Activated CD4-positive, alpha-beta memory T cell treated with anti-CD3 and anti-CD28 coated beads for 36 hours (primary cell): ENCODE results near the gene SDF2. TPM values are rescaled to one million over a fixed set of nuclear protein-coding genes. Genes with fewer than 3 reads are reported as not detected.
A peak's percentile ranks its signal among the peaks of the same experiment; 100 is the strongest.

Source experiments
- CTCF ChIA-PET: fragments of 350-600 bp; sonication (Branson Sonifier 250); formaldehyde crosslinking; loops from one replicate; lab custom pipeline; 2021; ENCODE audit warnings: antibody characterized with exemption, inconsistent platforms; lab: Charles Lee
- POLR2A ChIA-PET: fragments of 350-600 bp; sonication (Branson Sonifier 250); formaldehyde crosslinking; loops from one replicate; lab custom pipeline; 2021; ENCODE audit warnings: antibody characterized with exemption; lab: Charles Lee
- DNase-seq: peaks from one replicate; pipeline ENCODE4 v3.0.0-alpha.2; 2020
- H3K27ac Mint-ChIP-seq: one replicate; pipeline ENCODE4 v1.8.0; 2021; ENCODE audit warnings: mixed read lengths
- H3K27me3 Mint-ChIP-seq: one replicate; pipeline ENCODE4 v1.8.0; 2021; ENCODE audit warnings: mixed read lengths
- H3K36me3 Mint-ChIP-seq: one replicate; pipeline ENCODE4 v1.8.0; 2021; ENCODE audit warnings: mixed read lengths
- H3K4me1 Mint-ChIP-seq: one replicate; pipeline ENCODE4 v1.8.0; 2021; ENCODE audit warnings: low read depth, mixed read lengths
- H3K4me3 Mint-ChIP-seq: one replicate; pipeline ENCODE4 v1.8.0; 2021; ENCODE audit warnings: mild to moderate bottlenecking, mixed read lengths
- H3K9me3 Mint-ChIP-seq: one replicate; pipeline ENCODE4 v1.8.0; 2021; ENCODE audit warnings: mixed read lengths
- intact Hi-C: fragments of 100-400 bp; cut with micrococcal nuclease; formaldehyde crosslinking; loops from one replicate; pipeline ENCODE4 v1.15.1; 2023
- total RNA-seq, 2 experiments: library from RNA; stranded (reverse); gene quantifications; one replicate each; pipeline ENCODE4 v1.2.3, GENCODE V29; 2021

The SDF2 gene
- total RNA-seq, 2 experiments from 2014 or later = 38.4 to 43.5 TPM

- no peak for DNase-seq
- intact Hi-C loops = no loop called here
- no peak overlapping the region for H3K4me3 Mint-ChIP-seq
- no peaks in the 10 kb centered on the region for H3K27me3 Mint-ChIP-seq
- H3K27ac Mint-ChIP-seq = no peak overlapping the region
- peaks cover 41% of the 10 kb centered on the region for H3K36me3 Mint-ChIP-seq
- ChIA-PET POLR2A (interaction anchor here (0.6 to 1.4 kb wide), 4 partner anchors 9 to 103 kb away, joined by 3 to 5 read pairs (median 3); partner anchors contain the start of genes BLTP2 and PROCA1), CTCF (no interaction called here)
- no peaks in the 10 kb centered on the region for H3K9me3 Mint-ChIP-seq
- H3K4me1 Mint-ChIP-seq = no peaks in the 10 kb centered on the region
These were observed 40.5 kb upstream of the SDF2 start for GRCh38 chr17:28702026-28702751.

DNA sequence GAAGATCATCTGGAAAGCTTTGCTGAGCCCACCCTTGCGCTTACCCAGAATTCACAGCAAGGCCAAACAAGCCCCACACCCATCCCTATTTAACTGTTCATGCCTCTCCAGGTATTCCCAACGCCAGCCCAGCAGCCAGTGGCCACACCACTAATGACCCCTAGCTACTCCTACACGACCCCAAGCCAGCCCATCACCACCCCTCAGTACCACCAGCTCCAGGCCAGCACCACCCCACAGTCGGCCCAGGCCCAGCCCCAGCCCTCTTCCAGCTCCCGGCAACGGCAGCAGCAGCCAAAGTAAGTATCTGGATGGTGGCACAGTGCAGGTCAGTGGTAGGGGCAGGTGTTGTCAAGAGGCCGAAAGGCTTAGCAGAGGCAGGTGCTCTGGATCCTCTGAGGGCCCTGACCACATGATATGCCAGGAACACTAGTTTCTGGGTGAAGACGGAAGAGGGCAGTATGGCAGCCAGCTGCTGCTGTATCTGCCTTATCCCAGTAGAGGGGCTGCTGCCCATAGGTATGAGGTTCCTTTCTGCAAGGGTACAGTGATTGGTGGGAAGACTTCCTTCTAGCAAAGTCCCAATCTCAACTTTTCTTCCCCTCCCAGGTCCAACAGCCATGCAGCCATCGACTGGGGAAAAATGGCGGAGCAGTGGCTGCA lies 39.3 kb upstream of the SDF2 start:
- DNase-seq = no peak
- Mint-ChIP-seq H3K27me3 (no peaks in the 10 kb centered on the region), H3K36me3 (peaks cover 50% of the 10 kb centered on the region), H3K9me3 (no peaks in the 10 kb centered on the region), H3K4me3 (no peak overlapping the region), H3K4me1 (no peaks in the 10 kb centered on the region), H3K27ac (no peak overlapping the region)
- CTCF ChIA-PET = no interaction called here
- POLR2A ChIA-PET = no interaction called here
- intact Hi-C loops = no loop called here

- POLR2A ChIA-PET = no interaction called here
- no peaks in the 10 kb centered on the region for H3K4me1 Mint-ChIP-seq
- CTCF ChIA-PET = no interaction called here
These were observed 38.6 kb upstream of the SDF2 start for GRCh38 chr17:28700278-28700677.

GRCh38 chr17:28698253-28698941 lies 36.7 kb upstream of the SDF2 start:
- no peak overlapping the region for H3K4me3 Mint-ChIP-seq
- DNase-seq = no peak
- no peaks in the 10 kb centered on the region for H3K4me1 Mint-ChIP-seq
- POLR2A ChIA-PET = no interaction called here
- intact Hi-C loops = no loop called here
- no peaks in the 10 kb centered on the region for H3K9me3 Mint-ChIP-seq
- H3K27ac Mint-ChIP-seq = no peak overlapping the region
- H3K27me3 Mint-ChIP-seq = no peaks in the 10 kb centered on the region
- CTCF ChIA-PET = no interaction called here
- peaks cover 64% of the 10 kb centered on the region for H3K36me3 Mint-ChIP-seq

More at GRCh38 chr17:28700278-28700677, 38.6 kb upstream of the SDF2 start:
- Mint-ChIP-seq H3K27me3 (no peaks in the 10 kb centered on the region), H3K9me3 (no peaks in the 10 kb centered on the region), H3K4me3 (no peak overlapping the region), H3K27ac (no peak overlapping the region), H3K36me3 (peaks cover 53% of the 10 kb centered on the region)
- intact Hi-C loops = no loop called here
- no peak for DNase-seq

GRCh38 chr17:28693869-28694268 lies 32.2 kb upstream of the SDF2 start:
- POLR2A ChIA-PET = interaction anchor here (1.2 kb wide), 1 partner anchor 26 kb away, joined by 3 read pairs; the partner anchor contains the start of gene RPL23A
- no peaks in the 10 kb centered on the region for H3K9me3 Mint-ChIP-seq
- no peaks in the 10 kb centered on the region for H3K27me3 Mint-ChIP-seq
- H3K4me3 Mint-ChIP-seq = no peak overlapping the region
- peaks cover 61% of the 10 kb centered on the region for H3K36me3 Mint-ChIP-seq
- intact Hi-C loops = no loop called here
- no peaks in the 10 kb centered on the region for H3K4me1 Mint-ChIP-seq
- DNase-seq = no peak
- CTCF ChIA-PET = interaction anchor here (0.7 to 2.0 kb wide), 2 partner anchors 47 to 50 kb away, joined by 3 to 7 read pairs; no protein-coding TSS in a partner anchor
- H3K27ac Mint-ChIP-seq = no peak overlapping the region

DNA sequence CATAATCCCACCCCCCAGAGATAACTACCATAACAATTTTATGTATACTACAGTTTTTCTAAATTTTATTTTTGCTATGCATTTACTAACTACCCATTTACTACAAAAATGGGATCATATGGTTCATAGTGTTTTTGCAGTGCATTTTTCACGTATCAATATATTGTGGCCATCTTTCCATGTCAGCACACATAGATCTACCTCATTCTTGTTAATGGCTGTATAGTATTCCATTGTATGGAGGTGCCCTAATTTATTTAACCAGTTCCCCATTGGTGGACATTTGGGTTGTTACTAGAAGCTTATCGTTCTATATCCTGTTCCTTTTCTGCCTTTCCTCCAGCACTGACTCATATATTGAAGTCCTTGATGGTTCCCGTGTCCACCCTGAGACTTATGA lies 27.3 kb upstream of the SDF2 start:
- ChIA-PET POLR2A (no interaction called here), CTCF (interaction anchor here (1.3 kb wide), 1 partner anchor 76 kb away, joined by 6 read pairs; no protein-coding TSS in a partner anchor)
- Mint-ChIP-seq H3K9me3 (no peaks in the 10 kb centered on the region), H3K27ac (no peak overlapping the region), H3K27me3 (no peaks in the 10 kb centered on the region), H3K4me1 (no peaks in the 10 kb centered on the region), H3K4me3 (no peak overlapping the region), H3K36me3 (peaks cover 65% of the 10 kb centered on the region)
- DNase-seq = no peak
- intact Hi-C loops = no loop called here

- CTCF ChIA-PET = interaction anchor here (1.3 kb wide), 1 partner anchor 75 kb away, joined by 6 read pairs; no protein-coding TSS in a partner anchor
- POLR2A ChIA-PET = no interaction called here
- no peaks in the 10 kb centered on the region for H3K27me3 Mint-ChIP-seq
- no peak overlapping the region for H3K27ac Mint-ChIP-seq
- no peaks in the 10 kb centered on the region for H3K9me3 Mint-ChIP-seq
- no peak for DNase-seq
- H3K36me3 Mint-ChIP-seq = peaks cover 65% of the 10 kb centered on the region
- H3K4me3 Mint-ChIP-seq = no peak overlapping the region
- H3K4me1 Mint-ChIP-seq = no peaks in the 10 kb centered on the region
- intact Hi-C loops = no loop called here
These were observed 26.8 kb upstream of the SDF2 start for GRCh38 chr17:28688481-28688880.

GRCh38 chr17:28686296-28686695 lies 24.6 kb upstream of the SDF2 start:
- no peak for DNase-seq
- no peaks in the 10 kb centered on the region for H3K4me1 Mint-ChIP-seq
- ChIA-PET CTCF (no interaction called here), POLR2A (no interaction called here)
- no peaks in the 10 kb centered on the region for H3K27me3 Mint-ChIP-seq
- H3K4me3 Mint-ChIP-seq = no peak overlapping the region
- intact Hi-C loops = no loop called here
- no peaks in the 10 kb centered on the region for H3K9me3 Mint-ChIP-seq
- peaks cover 75% of the 10 kb centered on the region for H3K36me3 Mint-ChIP-seq
- H3K27ac Mint-ChIP-seq = no peak overlapping the region

- no peaks in the 10 kb centered on the region for H3K4me1 Mint-ChIP-seq
- no peak for DNase-seq
- CTCF ChIA-PET = no interaction called here
- H3K27ac Mint-ChIP-seq = no peak overlapping the region
- no peaks in the 10 kb centered on the region for H3K9me3 Mint-ChIP-seq
- no peak overlapping the region for H3K4me3 Mint-ChIP-seq
- H3K27me3 Mint-ChIP-seq = no peaks in the 10 kb centered on the region
- H3K36me3 Mint-ChIP-seq = peaks cover 77% of the 10 kb centered on the region
- intact Hi-C loops = no loop called here
- POLR2A ChIA-PET = no interaction called here
These were observed 23.7 kb upstream of the SDF2 start for GRCh38 chr17:28685366-28685765.

DNA sequence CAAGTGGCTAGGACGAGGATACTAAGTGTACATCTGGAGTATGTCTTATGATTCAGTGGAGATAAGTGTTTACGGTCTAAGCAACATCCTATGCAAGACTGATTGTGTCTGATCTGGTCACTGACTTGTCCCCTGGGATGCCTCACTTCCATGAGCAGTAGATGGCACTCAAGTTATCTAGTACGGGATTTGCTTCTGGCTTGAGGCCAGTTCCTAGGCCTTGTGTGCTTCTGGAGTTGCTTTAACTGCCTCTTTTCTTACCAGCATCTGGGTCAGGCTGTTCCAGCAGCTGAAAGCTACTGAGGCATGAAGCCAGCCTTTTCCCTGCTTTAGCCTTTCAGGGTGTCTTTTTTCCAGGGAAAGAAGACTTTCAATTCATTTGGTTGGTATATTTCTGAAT lies 23.3 kb upstream of the SDF2 start:
- Mint-ChIP-seq H3K4me3 (no peak overlapping the region), H3K9me3 (no peaks in the 10 kb centered on the region), H3K27ac (no peak overlapping the region), H3K27me3 (no peaks in the 10 kb centered on the region), H3K36me3 (peaks cover 74% of the 10 kb centered on the region), H3K4me1 (no peaks in the 10 kb centered on the region)
- intact Hi-C loops = no loop called here
- ChIA-PET POLR2A (no interaction called here), CTCF (no interaction called here)
- no peak for DNase-seq

- CTCF ChIA-PET = no interaction called here
- intact Hi-C loops = no loop called here
- H3K27me3 Mint-ChIP-seq = no peaks in the 10 kb centered on the region
These were observed 20.9 kb upstream of the SDF2 start for GRCh38 chr17:28682655-28683054.

DNA sequence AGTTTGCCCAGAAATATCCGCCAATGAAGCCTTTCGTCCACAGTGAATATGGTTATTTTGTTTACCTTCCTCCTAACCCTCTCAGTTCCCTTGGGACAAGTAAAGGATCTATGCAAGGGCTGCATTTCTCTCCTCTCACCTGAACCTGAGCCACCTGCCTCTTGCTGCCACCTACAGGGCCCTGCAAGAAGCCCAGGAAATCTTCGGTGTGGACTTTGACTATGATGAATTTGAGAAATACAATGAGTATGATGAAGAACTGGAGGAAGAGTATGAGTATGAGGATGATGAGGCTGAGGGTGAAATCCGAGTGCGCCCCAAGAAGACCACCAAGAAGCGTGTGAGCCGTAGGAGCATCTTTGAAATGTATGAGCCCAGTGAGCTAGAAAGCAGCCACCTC lies 14.3 kb upstream of the SDF2 start:
- CTCF ChIA-PET = interaction anchor here (0.7 to 3.5 kb wide), 5 partner anchors 28 to 86 kb away, joined by 3 to 19 read pairs (median 5); partner anchors contain the start of gene BLTP2
- POLR2A ChIA-PET = interaction anchor here (1.2 kb wide), 1 partner anchor 31 kb away, joined by 3 read pairs; the partner anchor contains the start of gene BLTP2
- intact Hi-C loops = loop anchor here (2.0 kb wide), 1 partner anchor 31 kb away; the partner anchor contains the start of gene BLTP2
- peak; percentile 20 for DNase-seq
- Mint-ChIP-seq H3K4me1 (no peaks in the 10 kb centered on the region), H3K36me3 (peaks cover 60% of the 10 kb centered on the region), H3K9me3 (no peaks in the 10 kb centered on the region), H3K27ac (no peak overlapping the region), H3K27me3 (no peaks in the 10 kb centered on the region), H3K4me3 (no peak overlapping the region)

More at GRCh38 chr17:28682655-28683054, 20.9 kb upstream of the SDF2 start:
- POLR2A ChIA-PET = no interaction called here
- no peaks in the 10 kb centered on the region for H3K4me1 Mint-ChIP-seq
- no peaks in the 10 kb centered on the region for H3K9me3 Mint-ChIP-seq
- no peak overlapping the region for H3K4me3 Mint-ChIP-seq
- H3K27ac Mint-ChIP-seq = no peak overlapping the region
- DNase-seq = no peak
- H3K36me3 Mint-ChIP-seq = peaks cover 64% of the 10 kb centered on the region
